ENCODE measurements around the gene HDAC9.

DNA sequence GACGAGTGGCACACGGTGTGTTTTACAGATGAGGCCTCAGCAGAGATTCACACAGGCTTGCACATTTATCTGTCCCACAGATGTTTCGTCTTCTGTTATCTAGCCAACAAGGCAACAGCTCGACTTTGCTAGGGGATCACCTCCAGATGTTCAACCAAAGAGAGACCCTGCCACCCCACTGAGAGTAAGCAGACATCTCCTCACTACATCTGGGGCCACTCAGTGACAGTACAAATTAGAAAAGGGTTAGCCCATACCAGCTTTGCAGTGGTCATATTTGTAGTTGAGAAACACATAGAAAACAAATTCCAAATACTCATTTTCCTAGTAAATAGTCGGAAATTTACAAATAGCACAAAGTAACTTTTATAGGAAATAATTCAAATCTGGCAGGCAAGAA is 164.2 kb downstream of the HDAC9 start:
- TF ChIP-seq, protein P1, sequence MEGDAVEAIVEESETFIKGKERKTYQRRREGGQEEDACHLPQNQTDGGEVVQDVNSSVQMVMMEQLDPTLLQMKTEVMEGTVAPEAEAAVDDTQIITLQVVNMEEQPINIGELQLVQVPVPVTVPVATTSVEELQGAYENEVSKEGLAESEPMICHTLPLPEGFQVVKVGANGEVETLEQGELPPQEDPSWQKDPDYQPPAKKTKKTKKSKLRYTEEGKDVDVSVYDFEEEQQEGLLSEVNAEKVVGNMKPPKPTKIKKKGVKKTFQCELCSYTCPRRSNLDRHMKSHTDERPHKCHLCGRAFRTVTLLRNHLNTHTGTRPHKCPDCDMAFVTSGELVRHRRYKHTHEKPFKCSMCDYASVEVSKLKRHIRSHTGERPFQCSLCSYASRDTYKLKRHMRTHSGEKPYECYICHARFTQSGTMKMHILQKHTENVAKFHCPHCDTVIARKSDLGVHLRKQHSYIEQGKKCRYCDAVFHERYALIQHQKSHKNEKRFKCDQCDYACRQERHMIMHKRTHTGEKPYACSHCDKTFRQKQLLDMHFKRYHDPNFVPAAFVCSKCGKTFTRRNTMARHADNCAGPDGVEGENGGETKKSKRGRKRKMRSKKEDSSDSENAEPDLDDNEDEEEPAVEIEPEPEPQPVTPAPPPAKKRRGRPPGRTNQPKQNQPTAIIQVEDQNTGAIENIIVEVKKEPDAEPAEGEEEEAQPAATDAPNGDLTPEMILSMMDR (IDR thresholded peaks at IDR 0.05; ENCODE audit: poor library complexity) = no peak
- TF ChIP-seq EZH2 (IDR thresholded peaks at IDR 0.05; ENCODE audit: borderline replicate concordance) = no peak
- TF ChIP-seq EZH2phosphoT487 (IDR thresholded peaks at IDR 0.05; ENCODE audit: low read depth, severe bottlenecking, unreplicated experiment) = no peak

Data from hepatocyte (in vitro differentiated cells).